Keratinocyte (primary cell): ENCODE measurements around the gene ALG12.

Source experiments
- CTCF ChIP-seq, 3 experiments: IDR thresholded peaks in 1 of 3; conservative IDR thresholded peaks in 1 of 3; optimal IDR thresholded peaks in 1 of 3; 2 replicates in 2 of 3; 3 replicates in 1 of 3; pipeline versions ENCODE3 to v1.5.1; 2011; ENCODE audit warnings: low read length in 3 of 3, mild to moderate bottlenecking in 3 of 3, moderate library complexity in 2 of 3, control low read depth in 1 of 3, inconsistent platforms in 1 of 3; ENCODE audit not compliant: insufficient read depth in 2 of 3; ENCODE audit errors: extremely low read depth in 1 of 3
- EZH2 ChIP-seq: IDR thresholded peaks from one replicate; pipeline ENCODE4 v1.6.1; 2012; ENCODE audit warnings: inconsistent platforms, mild to moderate bottlenecking, low read length, moderate library complexity

- TF ChIP-seq CTCF (optimal IDR thresholded peaks at IDR 0.05 in 1 of 3, IDR thresholded peaks at IDR 0.05 in 1 of 3, conservative IDR thresholded peaks at IDR 0.05 in 1 of 3; ENCODE audit: extremely low read depth in 1 of 3, insufficient read depth in 2 of 3, low read length in 3 of 3) (no peak), EZH2 (no peak)
Observed at GRCh38 chr22:49889071-49889470, 29.2 kb downstream of the ALG12 start.
